ENCODE results near the gene MOSMO. TPM values are rescaled to one million over a fixed set of nuclear protein-coding genes. Genes with fewer than 3 reads are reported as not detected.

The MOSMO gene
- total and polyA plus RNA-seq, 2 donors (not counting 3 experiments of a cell fraction or from before 2014, with no cell fraction given) = 15.9 to 22.0 TPM

DNA sequence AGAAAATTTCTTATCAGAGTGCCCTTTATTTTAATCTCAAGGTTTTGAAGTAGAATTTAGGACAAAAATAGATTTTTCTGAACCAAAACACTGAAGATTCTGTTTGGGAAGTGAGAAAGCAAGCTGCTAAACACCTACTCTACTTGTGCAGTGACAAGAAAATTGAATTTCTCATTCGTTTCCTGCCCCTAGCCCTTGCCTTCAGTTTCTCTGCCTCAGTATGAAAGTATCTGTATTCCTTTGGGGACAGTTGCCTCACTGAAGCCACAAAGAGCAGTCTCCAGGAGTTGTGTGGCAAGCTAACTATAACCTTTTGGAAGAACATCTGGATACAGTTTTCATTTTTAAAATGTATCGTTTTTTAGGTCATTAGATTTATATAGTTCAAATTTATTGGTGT, 19.7 kb downstream of the MOSMO start:
- Histone ChIP-seq H3K4me2 (ENCODE audit: insufficient read depth, low read length) (peak overlapping the region; percentile 96), H3K79me2 (ENCODE audit: control insufficient read depth, insufficient read depth, low read length) (peaks cover 85% of the 10 kb centered on the region), H3K4me1 (ENCODE audit: control insufficient read depth, extremely low read depth, insufficient read depth, low read length) (peaks cover 63% of the 10 kb centered on the region), H3K9me3 (replicated peaks; ENCODE audit: control insufficient read depth, insufficient read depth, low read length) (no peaks in the 10 kb centered on the region), H3K9me1 (replicated peaks; ENCODE audit: control insufficient read depth, extremely low read depth, insufficient read depth, low read length) (no peaks in the 10 kb centered on the region), H3K27ac (ENCODE audit: insufficient read depth, low read depth, low read length) (peak overlapping the region; percentile 93), H4K20me1 (replicated peaks; ENCODE audit: control insufficient read depth, extremely low read depth, insufficient read depth, low read length) (no peaks in the 10 kb centered on the region), H3K36me3 (ENCODE audit: control insufficient read depth in 2 of 2, extremely low read depth in 1 of 2, insufficient read depth in 2 of 2, low read length in 2 of 2) (peaks cover 0 to 2% of the 10 kb centered on the region in 2 experiments), H2AFZ (ENCODE audit: low read depth, low read length) (no peak overlapping the region), H3K4me3 (replicated peaks in 1 of 3; ENCODE audit: insufficient read depth in 1 of 3, low read depth in 1 of 3, low read length in 3 of 3) (no peak overlapping the region), H3K9ac (replicated peaks; ENCODE audit: extremely low read depth, insufficient read depth, low read length) (peak overlapping the region; percentile 91), H3K27me3 (ENCODE audit: control insufficient read depth in 2 of 2, insufficient read depth in 2 of 2, low read length in 2 of 2) (no peaks in the 10 kb centered on the region)
- FAIRE-seq = no peak
- intact Hi-C loops (cut with micrococcal nuclease) (no loop called here), dilution Hi-C loops (cut with MboI; ENCODE audit: extremely low pct_ligation_motif_present, low sequenced_read_pairs) (no loop called here)
- ChIA-PET CTCF (interaction anchor here (1.1 to 4.2 kb wide), 4 partner anchors 18 to 71 kb away, joined by 3 to 59 read pairs (median 6); no protein-coding TSS in a partner anchor), POLR2A (interaction anchor here (1.4 kb wide), 1 partner anchor 20 kb away, joined by 4 read pairs; the partner anchor contains the start of gene MOSMO)
- TF ChIP-seq FOS (IDR thresholded peaks at IDR 0.05; ENCODE audit: borderline replicate concordance, insufficient read depth, low read length) (no peak), JUN (IDR thresholded peaks at IDR 0.05; ENCODE audit: borderline replicate concordance, insufficient read depth, insufficient read length, low read depth) (no peak), POLR2AphosphoS5 (IDR thresholded peaks at IDR 0.05; ENCODE audit: insufficient read depth, low read depth, low read length) (no peak), POLR2A (IDR thresholded peaks at IDR 0.05; ENCODE audit: low read depth, low read length) (no peak), MYC (IDR thresholded peaks at IDR 0.05; ENCODE audit: low read depth, low read length) (no peak), EZH2 (IDR thresholded peaks at IDR 0.05; ENCODE audit: borderline replicate concordance, low read depth, low read length, severe bottlenecking) (no peak), GATA2 (IDR thresholded peaks at IDR 0.05; ENCODE audit: insufficient read depth, insufficient read length, low read depth, low read length) (no peak)
- TF ChIP-seq, protein P1, sequence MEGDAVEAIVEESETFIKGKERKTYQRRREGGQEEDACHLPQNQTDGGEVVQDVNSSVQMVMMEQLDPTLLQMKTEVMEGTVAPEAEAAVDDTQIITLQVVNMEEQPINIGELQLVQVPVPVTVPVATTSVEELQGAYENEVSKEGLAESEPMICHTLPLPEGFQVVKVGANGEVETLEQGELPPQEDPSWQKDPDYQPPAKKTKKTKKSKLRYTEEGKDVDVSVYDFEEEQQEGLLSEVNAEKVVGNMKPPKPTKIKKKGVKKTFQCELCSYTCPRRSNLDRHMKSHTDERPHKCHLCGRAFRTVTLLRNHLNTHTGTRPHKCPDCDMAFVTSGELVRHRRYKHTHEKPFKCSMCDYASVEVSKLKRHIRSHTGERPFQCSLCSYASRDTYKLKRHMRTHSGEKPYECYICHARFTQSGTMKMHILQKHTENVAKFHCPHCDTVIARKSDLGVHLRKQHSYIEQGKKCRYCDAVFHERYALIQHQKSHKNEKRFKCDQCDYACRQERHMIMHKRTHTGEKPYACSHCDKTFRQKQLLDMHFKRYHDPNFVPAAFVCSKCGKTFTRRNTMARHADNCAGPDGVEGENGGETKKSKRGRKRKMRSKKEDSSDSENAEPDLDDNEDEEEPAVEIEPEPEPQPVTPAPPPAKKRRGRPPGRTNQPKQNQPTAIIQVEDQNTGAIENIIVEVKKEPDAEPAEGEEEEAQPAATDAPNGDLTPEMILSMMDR (IDR thresholded peaks at IDR 0.05; ENCODE audit: extremely low read depth in 1 of 2, insufficient read depth in 1 of 2, low read depth in 1 of 2, low read length in 2 of 2) = no peak
- TF ChIP-seq, protein P2, sequence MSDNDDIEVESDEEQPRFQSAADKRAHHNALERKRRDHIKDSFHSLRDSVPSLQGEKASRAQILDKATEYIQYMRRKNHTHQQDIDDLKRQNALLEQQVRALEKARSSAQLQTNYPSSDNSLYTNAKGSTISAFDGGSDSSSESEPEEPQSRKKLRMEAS (IDR thresholded peaks at IDR 0.05; ENCODE audit: insufficient read depth, insufficient read length) = no peak
- no TSS peak for BruUV-seq (replicated peaks)
- no peak for DNase-seq (ENCODE audit: low read depth, low spot score)

Measured in endothelial cell of umbilical vein (primary cell).